Measurements from ENCODE around the gene HOXB8.

The HOXB8 gene

DNA sequence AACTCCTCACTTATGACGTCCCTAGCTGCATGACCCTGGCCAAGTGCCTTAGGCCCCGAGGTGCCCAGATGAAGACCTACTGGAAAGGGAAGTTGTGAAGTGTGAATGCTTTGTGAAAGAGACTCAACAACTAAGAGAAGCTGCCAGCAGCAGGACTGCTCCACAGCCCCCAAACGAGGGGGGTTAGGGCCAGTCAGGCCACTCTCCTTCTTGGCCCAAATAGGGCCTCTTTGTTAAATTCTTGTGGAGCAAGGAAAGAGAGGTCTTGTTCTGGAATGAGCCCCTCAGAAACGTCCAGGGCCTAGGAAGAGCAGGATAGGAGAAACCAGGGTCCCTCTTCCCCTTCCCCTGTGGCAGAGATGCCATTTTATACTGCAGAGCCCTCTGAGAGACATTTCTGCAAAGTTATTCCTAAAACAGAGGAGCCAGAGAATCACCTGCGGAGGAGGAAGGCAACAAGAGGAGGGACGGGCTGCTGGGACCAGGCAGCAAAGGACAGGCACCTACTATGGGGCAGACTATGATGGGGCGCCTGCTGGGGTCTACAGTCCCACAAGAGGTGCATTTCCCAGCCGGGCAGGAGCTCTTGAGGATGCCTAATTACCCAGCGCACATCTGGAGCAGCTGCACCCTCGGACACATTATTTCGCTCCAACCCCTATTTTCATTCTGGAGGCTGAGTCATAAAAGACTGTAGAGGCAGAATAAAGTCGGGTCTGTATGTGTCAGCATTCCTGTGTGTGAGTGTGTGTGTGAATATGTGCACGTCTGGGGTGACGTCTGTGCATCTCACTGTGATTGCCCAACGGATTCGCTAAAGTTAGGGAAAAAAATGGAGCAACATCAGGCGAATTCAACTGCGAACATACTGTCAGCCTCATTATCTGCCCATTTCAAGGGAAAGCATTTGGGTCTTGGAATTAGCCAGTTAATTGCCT, 22.5 kb upstream of the HOXB8 start:
- Histone ChIP-seq H3K9me3 (ENCODE audit: control insufficient read depth, low read length) (no peaks in the 10 kb centered on the region), H3K36me3 (ENCODE audit: control insufficient read depth, insufficient read depth, low read length) (no peaks in the 10 kb centered on the region), H3K27me3 (ENCODE audit: control insufficient read depth, insufficient read depth, low read length, poor library complexity, severe bottlenecking) (peaks cover 100% of the 10 kb centered on the region), H3K4me3 (ENCODE audit: insufficient read depth, low read depth, low read length) (no peak overlapping the region), H3K4me1 (ENCODE audit: control insufficient read depth, insufficient read depth, low read length) (no peaks in the 10 kb centered on the region), H3K27ac (ENCODE audit: insufficient read depth, low read depth, low read length, poor library complexity, severe bottlenecking) (no peak overlapping the region)
- 31 to 35% methylated on average over 18 of the region's 18 CpGs for WGBS, 2 experiments

DNA sequence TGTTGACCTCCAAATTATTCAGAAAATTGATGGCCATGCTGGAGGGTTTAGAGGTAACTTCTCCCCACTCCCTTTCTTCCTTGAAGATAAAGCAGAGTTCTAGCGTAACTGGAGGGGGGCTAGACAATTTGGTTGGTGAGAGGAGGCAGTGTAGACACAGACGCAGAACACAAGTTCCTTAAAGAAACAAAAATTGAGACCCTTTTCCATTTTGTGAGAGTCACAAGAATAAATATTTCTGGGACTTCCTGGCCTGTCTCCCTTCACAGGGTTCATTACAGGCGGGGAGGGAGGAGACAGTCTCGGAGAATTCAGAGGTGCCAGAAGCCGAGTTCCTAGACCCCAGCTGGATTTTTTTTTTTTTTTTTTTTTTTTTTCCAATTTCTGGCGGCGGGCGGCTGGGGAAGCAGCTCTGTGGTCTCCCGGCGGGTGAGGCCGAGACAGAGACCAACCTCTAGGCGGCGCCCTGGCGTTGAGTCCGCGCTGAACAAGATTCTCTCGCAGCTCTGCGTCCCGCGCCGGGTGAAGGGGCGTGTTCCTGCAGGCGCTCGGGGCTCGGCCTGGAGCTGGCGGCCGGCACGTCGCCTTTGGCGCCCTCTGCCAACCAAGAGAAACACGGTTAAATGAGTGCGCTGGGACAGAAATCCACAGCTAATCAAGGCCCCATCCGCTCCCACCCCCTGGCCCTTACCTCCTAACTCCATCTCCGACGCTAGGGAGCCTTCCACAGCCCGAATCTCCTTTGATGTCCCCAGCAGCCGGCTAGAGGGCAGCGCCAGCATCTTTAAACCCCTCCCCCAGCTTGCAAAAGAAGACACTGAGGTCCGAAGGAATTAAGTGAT, 21.3 kb upstream of the HOXB8 start:
- H3K9me3 ChIP-seq (ENCODE audit: control insufficient read depth, low read length), result no peaks in the 10 kb centered on the region
- peaks cover 100% of the 10 kb centered on the region for H3K27me3 ChIP-seq (ENCODE audit: control insufficient read depth, insufficient read depth, low read length, poor library complexity, severe bottlenecking)
- no peaks in the 10 kb centered on the region for H3K4me1 ChIP-seq (ENCODE audit: control insufficient read depth, insufficient read depth, low read length)
- no peak overlapping the region for H3K4me3 ChIP-seq (ENCODE audit: insufficient read depth, low read depth, low read length)
- no peak overlapping the region for H3K27ac ChIP-seq (ENCODE audit: insufficient read depth, low read depth, low read length, poor library complexity, severe bottlenecking)
- no peaks in the 10 kb centered on the region for H3K36me3 ChIP-seq (ENCODE audit: control insufficient read depth, insufficient read depth, low read length)
- WGBS, 2 experiments, result 4% methylated on average over 38 to 39 of the region's 39 CpGs

DNA sequence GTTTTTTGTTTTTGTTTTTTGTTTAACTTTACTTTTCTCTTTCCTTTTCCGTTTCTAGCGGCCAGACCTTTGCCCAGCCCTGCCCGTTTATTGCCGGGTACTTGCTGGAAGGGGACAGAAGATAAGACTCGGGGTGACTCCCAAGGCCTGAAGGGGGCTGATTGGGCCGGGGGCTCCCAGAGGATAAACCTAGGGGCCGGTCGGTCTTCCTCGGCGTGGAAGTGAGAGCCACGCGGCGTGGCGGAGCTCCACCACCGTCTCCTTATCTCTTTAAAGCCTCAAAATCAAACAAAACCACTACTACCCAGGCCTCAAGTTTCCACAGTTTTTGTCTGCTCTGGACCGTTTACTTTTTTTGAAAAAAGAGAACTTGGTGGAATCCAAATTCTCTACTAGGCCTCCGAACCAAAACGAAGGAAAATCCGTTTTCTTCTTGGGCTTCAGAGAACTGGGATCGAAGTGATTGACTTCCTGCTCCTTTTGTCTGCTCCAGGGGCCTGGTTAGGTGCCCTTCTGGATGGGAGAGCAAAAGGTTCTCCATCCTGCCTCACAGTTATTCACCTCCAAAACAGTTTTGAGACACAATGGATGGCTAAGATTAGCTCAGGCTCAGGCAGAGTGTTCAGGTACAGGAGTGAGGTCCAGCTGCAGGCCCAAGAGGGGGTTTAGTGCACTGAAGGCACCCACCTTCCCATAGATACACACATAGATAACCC, 19.6 kb upstream of the HOXB8 start:
- H3K9me3 ChIP-seq (ENCODE audit: control insufficient read depth, low read length), result no peaks in the 10 kb centered on the region
- H3K27ac ChIP-seq (ENCODE audit: insufficient read depth, low read depth, low read length, poor library complexity, severe bottlenecking), result no peak overlapping the region

DNA sequence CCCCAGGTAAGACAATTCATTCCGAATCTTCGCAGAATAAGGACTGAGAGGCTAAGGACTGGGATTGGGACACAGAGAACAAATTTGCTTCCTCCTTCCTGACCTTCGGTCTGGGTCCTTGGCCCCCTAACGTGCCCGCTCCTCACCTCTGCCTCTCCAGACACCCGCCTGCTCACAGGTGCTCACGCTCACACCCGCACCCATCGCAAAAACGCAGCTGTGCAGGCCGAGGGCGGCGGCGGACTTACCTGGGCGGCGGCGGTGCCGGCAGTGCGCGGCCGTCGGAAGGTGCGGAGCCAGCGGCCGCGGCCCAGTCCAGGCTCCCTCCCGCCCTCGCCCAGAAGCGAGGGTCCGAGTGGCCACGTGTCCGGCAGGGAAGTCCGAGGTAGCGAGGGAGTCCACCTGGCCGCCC, 18.2 kb upstream of the HOXB8 start:
- Histone ChIP-seq H3K27me3 (ENCODE audit: control insufficient read depth, insufficient read depth, low read length, poor library complexity, severe bottlenecking) (peaks cover 100% of the 10 kb centered on the region), H3K4me3 (ENCODE audit: insufficient read depth, low read depth, low read length) (no peak overlapping the region), H3K36me3 (ENCODE audit: control insufficient read depth, insufficient read depth, low read length) (no peaks in the 10 kb centered on the region), H3K4me1 (ENCODE audit: control insufficient read depth, insufficient read depth, low read length) (no peaks in the 10 kb centered on the region), H3K9me3 (ENCODE audit: control insufficient read depth, low read length) (no peaks in the 10 kb centered on the region), H3K27ac (ENCODE audit: insufficient read depth, low read depth, low read length, poor library complexity, severe bottlenecking) (no peak overlapping the region)
- 4% methylated on average over 35 of the region's 35 CpGs for WGBS, 2 experiments

More for the DNA sequence above, 19.6 kb upstream of the HOXB8 start:
- WGBS, 2 experiments, result 33 to 43% methylated on average over 20 of the region's 20 CpGs
- Histone ChIP-seq H3K36me3 (ENCODE audit: control insufficient read depth, insufficient read depth, low read length) (no peaks in the 10 kb centered on the region), H3K27me3 (ENCODE audit: control insufficient read depth, insufficient read depth, low read length, poor library complexity, severe bottlenecking) (peaks cover 100% of the 10 kb centered on the region), H3K4me3 (ENCODE audit: insufficient read depth, low read depth, low read length) (no peak overlapping the region), H3K4me1 (ENCODE audit: control insufficient read depth, insufficient read depth, low read length) (no peaks in the 10 kb centered on the region)

DNA sequence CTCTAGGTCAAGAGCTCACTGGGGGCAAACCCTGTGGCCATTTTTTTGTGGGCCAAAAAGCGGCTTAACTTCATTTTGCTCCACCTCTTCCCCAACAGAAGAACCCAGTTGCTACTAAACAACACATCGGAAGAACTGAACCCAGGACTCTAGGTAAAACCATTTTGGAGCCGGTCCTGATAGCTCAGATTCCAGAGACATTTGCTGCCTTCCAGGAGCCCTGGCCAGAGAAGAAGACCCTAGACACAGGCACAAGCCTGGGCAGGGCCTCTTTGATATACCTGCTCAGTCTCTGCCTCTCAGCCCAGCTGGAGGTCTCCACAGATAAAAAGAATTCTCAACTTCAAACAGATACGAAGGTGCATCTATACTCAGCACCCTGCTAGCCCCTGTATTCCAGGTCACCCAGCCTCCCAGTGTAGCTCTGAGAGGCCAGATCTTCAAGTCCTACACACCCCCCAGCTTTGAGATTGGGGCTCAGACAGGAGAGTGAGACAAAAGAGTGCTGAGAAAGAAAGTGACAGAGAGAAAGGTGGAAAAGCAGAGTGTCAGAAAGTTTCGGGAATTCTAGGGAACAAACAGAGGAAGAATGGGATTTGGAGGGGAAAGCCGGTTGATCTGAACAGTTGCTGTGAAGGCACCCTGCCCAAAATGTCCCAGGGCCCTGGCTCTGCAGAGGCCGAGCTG, 17.6 kb upstream of the HOXB8 start:
- Histone ChIP-seq H3K27ac (ENCODE audit: insufficient read depth, low read depth, low read length, poor library complexity, severe bottlenecking) (no peak overlapping the region), H3K36me3 (ENCODE audit: control insufficient read depth, insufficient read depth, low read length) (no peaks in the 10 kb centered on the region), H3K4me1 (ENCODE audit: control insufficient read depth, insufficient read depth, low read length) (no peaks in the 10 kb centered on the region), H3K27me3 (ENCODE audit: control insufficient read depth, insufficient read depth, low read length, poor library complexity, severe bottlenecking) (peaks cover 100% of the 10 kb centered on the region), H3K4me3 (ENCODE audit: insufficient read depth, low read depth, low read length) (no peak overlapping the region), H3K9me3 (ENCODE audit: control insufficient read depth, low read length) (no peaks in the 10 kb centered on the region)
- 13 to 15% methylated on average over 7 of the region's 7 CpGs for WGBS, 2 experiments

DNA sequence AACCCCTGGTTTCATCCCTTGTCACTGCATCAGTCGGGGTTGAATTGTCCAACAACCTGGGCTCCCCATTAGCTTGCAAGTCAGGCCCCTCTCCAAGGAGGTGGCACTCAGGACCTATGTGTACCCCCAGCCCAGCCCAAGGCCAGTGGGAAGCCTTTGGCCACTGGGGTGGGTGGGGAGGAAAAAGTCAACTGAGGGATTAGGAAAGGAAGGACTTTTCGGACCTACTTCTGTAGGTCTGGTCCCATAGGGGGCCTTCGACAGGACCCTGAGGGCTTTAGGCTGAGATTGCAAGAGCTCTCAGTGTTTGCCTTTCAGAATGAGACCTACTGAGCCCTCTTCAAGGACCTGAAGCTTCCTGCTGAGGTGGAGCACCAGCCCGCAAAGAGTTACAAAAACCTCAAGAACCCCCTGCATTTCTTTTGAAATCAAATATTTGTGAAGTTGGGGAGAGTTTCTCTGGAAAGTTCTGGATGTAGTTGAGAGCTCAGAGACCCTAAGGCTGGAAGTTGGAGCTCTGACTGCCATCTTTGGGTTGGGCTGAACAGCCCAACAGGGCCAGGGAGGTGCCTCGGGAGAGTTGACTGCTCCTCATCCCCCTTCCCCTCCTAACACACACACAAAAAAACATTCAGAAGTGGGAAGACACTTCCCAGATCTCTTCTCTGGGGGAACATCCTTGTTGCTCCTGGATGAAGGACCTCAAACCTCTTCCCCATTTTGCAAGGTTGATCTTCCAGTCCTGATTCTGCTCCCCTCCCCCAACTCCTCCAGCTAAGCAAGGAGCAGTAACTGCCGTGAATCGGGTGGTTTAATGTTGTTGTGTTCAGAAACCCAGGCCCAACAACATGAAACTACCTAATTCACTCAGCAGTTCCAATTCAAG, 16.8 kb upstream of the HOXB8 start:
- no peak overlapping the region for H3K27ac ChIP-seq (ENCODE audit: insufficient read depth, low read depth, low read length, poor library complexity, severe bottlenecking)
- no peak overlapping the region for H3K4me3 ChIP-seq (ENCODE audit: insufficient read depth, low read depth, low read length)
- H3K36me3 ChIP-seq (ENCODE audit: control insufficient read depth, insufficient read depth, low read length), result no peaks in the 10 kb centered on the region
- H3K27me3 ChIP-seq (ENCODE audit: control insufficient read depth, insufficient read depth, low read length, poor library complexity, severe bottlenecking), result peaks cover 100% of the 10 kb centered on the region
- no peaks in the 10 kb centered on the region for H3K4me1 ChIP-seq (ENCODE audit: control insufficient read depth, insufficient read depth, low read length)
- H3K9me3 ChIP-seq (ENCODE audit: control insufficient read depth, low read length), result no peaks in the 10 kb centered on the region
- WGBS, 2 experiments, result 10 to 12% methylated on average over 5 to 7 of the region's 7 CpGs

DNA sequence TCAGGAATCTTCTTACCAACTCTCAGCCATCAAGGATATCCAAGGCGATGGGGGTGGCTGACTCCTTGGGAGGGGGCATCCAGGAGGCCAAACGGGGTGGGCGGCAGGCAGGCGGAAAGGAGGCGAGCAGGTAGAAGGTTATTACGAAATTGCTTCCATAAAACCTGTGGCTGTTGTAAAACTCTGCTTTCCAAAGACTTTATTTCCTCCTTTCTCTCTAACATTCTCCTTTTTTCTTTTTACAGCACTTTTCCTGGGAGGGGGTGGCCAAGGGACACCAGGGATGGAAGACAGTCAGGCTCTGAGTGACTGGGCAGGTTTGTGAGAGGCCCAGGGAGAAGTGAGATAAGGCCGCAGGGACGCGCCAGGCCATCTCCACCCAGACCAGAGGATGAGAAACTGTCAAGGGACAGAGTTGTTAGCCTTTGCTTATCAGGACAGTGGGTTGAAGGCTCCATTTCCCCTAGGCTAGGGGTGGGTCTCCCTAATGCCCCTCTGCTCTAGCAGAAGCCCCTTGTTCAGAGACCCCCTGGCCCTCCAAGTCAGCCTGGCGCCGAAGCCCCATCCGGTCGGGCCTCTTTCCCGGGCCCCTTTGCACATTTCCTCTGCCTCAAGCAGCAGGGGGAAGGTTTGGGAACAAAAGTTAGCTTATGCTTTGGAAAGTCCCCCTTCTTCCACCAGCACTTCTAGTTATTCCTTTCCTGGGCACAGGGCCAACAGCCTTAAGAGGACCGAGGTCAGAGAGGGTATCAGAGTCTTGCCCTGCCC, 16.0 kb upstream of the HOXB8 start:
- H3K4me1 ChIP-seq (ENCODE audit: control insufficient read depth, insufficient read depth, low read length), result no peaks in the 10 kb centered on the region
- no peak overlapping the region for H3K27ac ChIP-seq (ENCODE audit: insufficient read depth, low read depth, low read length, poor library complexity, severe bottlenecking)
- WGBS, 2 experiments, result 18 to 20% methylated on average over 15 of the region's 15 CpGs
- H3K27me3 ChIP-seq (ENCODE audit: control insufficient read depth, insufficient read depth, low read length, poor library complexity, severe bottlenecking), result peaks cover 100% of the 10 kb centered on the region
- H3K36me3 ChIP-seq (ENCODE audit: control insufficient read depth, insufficient read depth, low read length), result no peaks in the 10 kb centered on the region
- H3K4me3 ChIP-seq (ENCODE audit: insufficient read depth, low read depth, low read length), result no peak overlapping the region
- no peaks in the 10 kb centered on the region for H3K9me3 ChIP-seq (ENCODE audit: control insufficient read depth, low read length)

DNA sequence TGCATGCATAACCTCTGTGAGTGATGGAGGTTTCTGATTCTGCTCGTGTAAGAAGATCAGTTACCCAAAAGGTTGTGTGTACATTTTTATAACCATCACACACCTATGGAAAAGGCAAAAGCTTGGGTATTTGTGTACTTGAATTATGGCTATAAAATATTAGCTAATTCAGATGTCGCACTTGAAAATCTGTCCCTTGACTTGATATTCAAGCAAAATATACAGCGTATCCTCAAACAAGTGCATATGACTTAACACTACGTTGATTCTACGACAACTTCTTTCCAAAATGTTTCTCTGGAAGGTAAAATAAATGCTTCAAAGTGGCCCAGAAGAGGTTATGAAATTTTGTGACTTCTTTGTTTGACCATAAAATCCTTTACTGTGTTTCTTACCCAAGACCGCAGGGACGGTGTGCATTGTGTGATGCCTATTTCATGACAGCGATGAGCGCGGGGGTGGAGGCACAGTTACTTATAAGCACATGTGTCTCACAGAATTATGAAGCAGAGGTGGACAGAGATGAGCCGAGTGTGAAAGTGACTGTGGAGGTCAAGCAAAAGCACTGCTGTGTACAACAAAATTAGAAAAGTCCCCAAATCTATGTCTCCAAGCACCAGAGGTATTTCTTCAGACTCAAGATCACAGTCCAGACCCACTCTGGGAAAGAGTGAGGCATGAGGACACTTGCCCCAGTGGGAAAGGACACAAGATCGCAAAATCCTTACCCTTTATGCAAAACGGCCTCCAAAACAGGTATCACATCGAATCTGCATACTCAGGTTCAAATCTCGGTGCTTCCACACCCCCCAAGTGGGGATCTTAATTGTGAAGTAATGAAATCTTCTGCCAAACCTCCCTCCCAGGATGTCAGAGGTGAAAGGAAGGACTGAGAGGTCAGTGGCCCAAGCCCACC, 15.2 kb upstream of the HOXB8 start:
- Histone ChIP-seq H3K4me1 (ENCODE audit: control insufficient read depth, insufficient read depth, low read length) (peaks cover 4% of the 10 kb centered on the region), H3K27ac (ENCODE audit: insufficient read depth, low read depth, low read length, poor library complexity, severe bottlenecking) (no peak overlapping the region), H3K4me3 (ENCODE audit: insufficient read depth, low read depth, low read length) (no peak overlapping the region), H3K9me3 (ENCODE audit: control insufficient read depth, low read length) (no peaks in the 10 kb centered on the region), H3K27me3 (ENCODE audit: control insufficient read depth, insufficient read depth, low read length, poor library complexity, severe bottlenecking) (peaks cover 100% of the 10 kb centered on the region), H3K36me3 (ENCODE audit: control insufficient read depth, insufficient read depth, low read length) (no peaks in the 10 kb centered on the region)
- 38 to 44% methylated on average over 13 to 14 of the region's 15 CpGs for WGBS, 2 experiments

All from ectodermal cell (in vitro differentiated cells).